ENCODE results near the gene TTC21A.

The TTC21A gene

GRCh38 chr3:39181408-39182335, 74.2 kb downstream of the TTC21A start:
- no peak for DNase-seq

GRCh38 chr3:39183211-39184080, 76.0 kb downstream of the TTC21A start:
- DNase-seq: no peak

GRCh38 chr3:39184081-39184967, 76.8 kb downstream of the TTC21A start:
- no peak for DNase-seq

- no peak for DNase-seq
Observed at GRCh38 chr3:39184968-39185285, 77.4 kb downstream of the TTC21A start.

GRCh38 chr3:39185326-39185958, 78.0 kb downstream of the TTC21A start:
- no peak for DNase-seq

GRCh38 chr3:39185959-39186691, 78.6 kb downstream of the TTC21A start:
- no peak for DNase-seq

GRCh38 chr3:39186692-39187151, 79.2 kb downstream of the TTC21A start:
- no peak for DNase-seq

GRCh38 chr3:39187372-39188155, 80.1 kb downstream of the TTC21A start:
- DNase-seq: no peak

All from CD4-positive, alpha-beta T cell treated with Interleukin-6 for 4 hours (primary cell).